Measurements from ENCODE around the gene MGLL.

The MGLL gene

DNA sequence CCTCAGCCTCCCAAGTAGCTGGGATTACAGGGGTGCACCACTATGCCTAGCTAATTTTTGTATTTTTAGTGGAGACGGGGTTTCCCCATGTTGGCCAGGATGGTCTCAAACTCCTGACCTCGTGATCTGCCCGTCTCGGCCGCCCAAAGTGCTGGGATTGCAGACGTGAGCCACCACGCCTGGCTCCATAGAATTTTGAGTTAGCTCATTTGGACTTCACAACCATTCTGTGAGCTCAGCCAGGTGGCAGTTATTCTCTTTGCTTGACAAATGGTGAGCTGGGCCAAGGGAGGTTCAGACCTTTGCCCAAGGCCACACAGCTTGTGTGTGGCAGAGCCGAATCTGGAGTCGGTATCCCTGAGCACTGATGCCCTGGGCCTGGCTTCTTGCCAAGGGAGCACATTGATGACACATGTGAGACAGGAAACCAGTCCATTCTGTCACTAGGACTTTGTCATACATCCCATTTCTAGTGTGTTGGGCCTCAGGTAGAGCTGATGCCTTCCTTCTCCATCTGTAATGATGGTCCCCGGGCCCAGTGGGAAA is 175.7 kb downstream of the MGLL start:
- DNase-seq = no peak

DNA sequence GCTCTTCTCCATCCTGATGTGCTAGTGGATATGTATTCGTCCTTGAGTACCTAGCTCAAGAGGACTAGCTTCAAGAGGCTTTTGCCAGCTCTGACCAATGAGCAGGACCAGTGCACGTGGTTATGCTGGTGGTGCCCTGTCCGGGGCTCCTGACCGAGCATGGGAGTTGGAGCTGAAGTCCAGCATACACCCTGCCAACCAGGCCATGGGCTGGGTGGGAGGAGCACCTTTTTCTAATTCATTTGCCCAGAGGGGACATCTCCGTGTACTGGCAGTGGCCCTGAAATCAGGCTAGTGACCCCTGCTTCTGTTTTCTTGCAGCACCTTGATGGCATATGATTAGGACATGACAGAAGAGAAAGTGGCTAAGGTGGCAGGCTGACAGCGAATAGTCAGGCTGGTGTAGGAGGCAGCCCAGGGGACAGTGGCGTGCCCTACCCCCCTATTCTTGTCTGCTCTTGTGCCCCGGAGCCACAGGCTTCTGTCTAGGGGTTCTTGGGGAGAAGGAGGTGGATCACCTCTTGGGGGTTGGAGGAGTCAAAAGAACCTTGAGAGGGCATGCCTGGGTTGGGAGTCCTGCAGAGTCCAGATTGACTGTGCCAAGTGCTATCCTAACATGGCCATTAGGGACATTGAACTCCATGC is 176.8 kb downstream of the MGLL start:
- no peak for DNase-seq

DNA sequence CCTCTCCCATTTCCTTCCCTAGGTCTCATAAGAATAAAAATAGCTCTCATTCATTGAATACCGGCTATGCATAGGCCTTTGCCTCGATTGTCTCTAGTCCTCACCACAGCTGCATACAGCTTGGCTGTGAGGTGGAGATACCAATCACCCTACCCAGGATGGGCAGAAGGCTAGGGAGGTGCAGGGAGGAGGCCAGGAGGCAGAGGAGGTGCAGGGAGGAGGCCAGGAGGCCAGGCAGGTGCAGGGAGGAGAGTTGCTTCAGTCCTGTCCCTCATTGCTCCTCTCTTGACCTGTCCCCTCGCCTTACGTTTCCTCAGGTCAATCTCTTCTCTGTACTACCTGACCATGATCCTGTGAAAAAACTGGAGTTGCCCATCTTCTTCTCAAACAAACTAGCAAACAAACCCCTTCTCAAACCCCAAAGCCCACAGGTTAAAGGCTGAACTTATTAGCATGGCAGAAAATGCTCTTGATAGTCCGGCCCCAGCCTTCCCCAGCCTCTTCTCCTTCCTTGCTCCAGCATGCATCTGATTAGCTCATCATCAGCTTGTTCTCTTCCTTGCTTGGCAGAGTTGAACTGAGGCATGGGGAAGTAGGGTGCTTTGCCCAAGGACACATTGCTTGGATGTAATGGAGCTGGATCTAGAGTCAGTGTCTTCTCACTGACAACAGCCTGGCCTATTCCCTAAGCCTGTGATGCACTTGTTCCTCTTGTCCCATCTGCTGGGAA is 177.5 kb downstream of the MGLL start:
- no peak for DNase-seq

DNA sequence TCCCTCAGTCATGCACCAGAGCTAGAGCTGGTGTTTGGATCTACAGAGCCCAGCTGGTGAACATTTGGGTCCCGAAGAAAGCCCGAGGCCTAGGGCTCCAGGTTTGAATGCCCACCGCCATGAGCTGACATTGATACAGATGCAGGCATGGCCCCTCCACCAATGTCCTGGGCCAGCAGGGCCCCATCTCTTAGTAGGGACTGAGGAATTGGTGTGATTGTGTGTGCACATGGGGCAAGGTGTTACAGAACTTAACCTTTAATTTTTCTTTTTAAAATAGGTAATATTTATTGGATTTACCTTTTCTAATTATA is 182.3 kb downstream of the MGLL start:
- DNase-seq = no peak

DNA sequence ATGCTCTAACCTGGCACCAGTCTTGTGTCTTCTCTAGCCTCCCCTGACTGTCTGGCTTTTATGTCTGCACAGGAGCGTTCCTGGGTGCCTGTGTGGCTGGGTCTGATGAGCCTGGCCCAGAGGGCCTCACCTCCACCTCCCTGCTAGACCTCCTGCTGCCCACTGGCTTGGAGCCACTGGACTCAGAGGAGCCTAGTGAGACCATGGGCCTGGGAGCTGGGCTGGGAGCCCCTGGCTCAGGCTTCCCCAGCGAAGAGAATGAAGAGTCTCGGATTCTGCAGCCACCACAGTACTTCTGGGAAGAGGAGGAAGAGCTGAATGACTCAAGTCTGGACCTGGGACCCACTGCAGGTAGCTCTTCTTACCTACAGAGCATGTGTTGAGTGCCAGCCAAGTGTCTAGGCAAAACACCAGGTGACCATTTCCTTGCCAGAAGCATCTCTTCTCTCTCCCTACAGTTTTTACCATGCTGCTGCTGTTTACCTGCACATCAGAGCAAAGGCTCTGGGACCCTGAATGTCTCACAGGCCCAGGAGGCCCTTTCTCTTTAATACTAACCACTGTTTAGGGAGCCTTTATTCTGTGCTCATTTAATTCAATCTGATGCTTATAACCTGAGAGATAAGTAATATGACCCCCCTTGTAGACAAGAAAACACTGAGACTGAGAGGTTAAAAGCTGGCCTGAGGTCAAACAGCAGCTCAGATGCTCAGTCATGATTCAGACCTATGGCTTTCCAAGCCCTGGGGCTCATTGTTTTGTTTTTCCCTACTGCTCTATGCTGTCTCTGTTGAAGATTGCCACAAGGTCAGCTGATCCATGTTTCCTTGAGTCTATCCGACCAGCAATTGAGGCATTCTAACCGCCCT is 182.9 kb downstream of the MGLL start:
- no peak for DNase-seq
